Umbilical cord (tissue), 2 donors: ENCODE results near the gene RNF207. TPM values are rescaled to one million over a fixed set of nuclear protein-coding genes. Genes with fewer than 3 reads are reported as not detected.

ENCODE experiments used
- DNase-seq: peaks from one replicate; pipeline ENCODE4 v3.0.0-alpha.2; 2015; ENCODE audit warnings: low spot score
- total RNA-seq: library from RNA; depleted of rRNA; stranded (reverse); fragments of >200 nt; gene quantifications from one replicate; pipeline ENCODE4 v1.2.3, GENCODE V29; 2014; ENCODE audit warnings: low replicate concordance; ENCODE audit not compliant: insufficient read depth

RNF207 gene
- total RNA-seq, 1 donor from 2014 or later, result 11.1 TPM

GRCh38 chr1:6224718-6225117 is 18.8 kb downstream of the RNF207 start:
- no peak for DNase-seq

GRCh38 chr1:6225651-6226050 is 19.7 kb downstream of the RNF207 start:
- DNase-seq, result no peak

- DNase-seq, result no peak
These were observed 27.5 kb downstream of the RNF207 start for GRCh38 chr1:6233376-6233775.

GRCh38 chr1:6234502-6235295 is 28.8 kb downstream of the RNF207 start:
- no peak for DNase-seq

GRCh38 chr1:6235296-6235677 is 29.4 kb downstream of the RNF207 start:
- DNase-seq, result no peak

GRCh38 chr1:6237093-6237492 is 31.2 kb downstream of the RNF207 start:
- no peak for DNase-seq

- no peak for DNase-seq
These were observed 33.4 kb downstream of the RNF207 start for GRCh38 chr1:6239213-6239752.

GRCh38 chr1:6239950-6240768 is 34.2 kb downstream of the RNF207 start:
- DNase-seq, result no peak

- DNase-seq, result no peak
These were observed 35.4 kb downstream of the RNF207 start for GRCh38 chr1:6241107-6241886.

GRCh38 chr1:6241887-6242740 is 36.2 kb downstream of the RNF207 start:
- no peak for DNase-seq

- no peak for DNase-seq
These were observed 37.3 kb downstream of the RNF207 start for GRCh38 chr1:6243053-6243834.

- DNase-seq, result no peak
These were observed 38.1 kb downstream of the RNF207 start, which contains the start of gene HES3 for GRCh38 chr1:6243993-6244392. Gene HES3, plus strand, starts transcription at chr1:6244179. Its CDS starts 187 bp downstream, at chr1:6244366.

GRCh38 chr1:6244401-6245049 is 38.6 kb downstream of the RNF207 start:
- no peak for DNase-seq

- DNase-seq, result peak; percentile 79
These were observed 39.4 kb downstream of the RNF207 start for GRCh38 chr1:6245086-6245868.

- no peak for DNase-seq
These were observed 40.1 kb downstream of the RNF207 start for GRCh38 chr1:6245869-6246496.

- peak; percentile 79 for DNase-seq
These were observed 40.9 kb downstream of the RNF207 start for GRCh38 chr1:6246497-6247467.

GRCh38 chr1:6247651-6248050 is 41.7 kb downstream of the RNF207 start:
- no peak for DNase-seq
